Transverse colon (tissue), 4 donors: ENCODE measurements around the gene KCTD14. TPM values are rescaled to one million over a fixed set of nuclear protein-coding genes. Genes with fewer than 3 reads are reported as not detected.
A peak's percentile ranks its signal among the peaks of the same experiment; 100 is the strongest.

Experiments
- DNase-seq: peaks from one replicate; pipeline ENCODE4 v3.0.0-alpha.2; 2019
- H3K27ac ChIP-seq, 4 donors: fragments of 200-600 bp; sonication (generic); 2 replicates each; pipeline ENCODE4 v1.5.1; 2016 to 2018; ENCODE audit warnings: inconsistent platforms in 4 of 4
- H3K27me3 ChIP-seq: fragments of 200-600 bp; sonication (generic); 2 replicates; pipeline ENCODE4 v1.5.1; 2017; ENCODE audit warnings: inconsistent platforms
- H3K36me3 ChIP-seq, 4 donors: fragments of 200-600 bp; sonication (generic); 2 replicates each; pipeline ENCODE4 v1.5.1; 2017 to 2019; ENCODE audit warnings: inconsistent platforms in 4 of 4
- H3K4me1 ChIP-seq, 4 donors: fragments of 200-600 bp; sonication (generic); 2 replicates each; pipeline ENCODE4 v1.5.1; 2017 to 2020; ENCODE audit warnings: inconsistent platforms in 4 of 4
- H3K4me3 ChIP-seq, 4 donors: fragments of 200-600 bp; sonication (generic); 1 replicate in 1 of 4; 2 replicates in 3 of 4; pipeline versions ENCODE4 v1.5.1 to v1.6.1; 2017 to 2019; ENCODE audit warnings: inconsistent platforms in 4 of 4
- H3K9me3 ChIP-seq, 2 donors: fragments of 200-600 bp; sonication (generic); 2 replicates each; pipeline ENCODE4 v1.5.1; 2017 to 2019; ENCODE audit warnings: inconsistent platforms in 2 of 2
- CTCF ChIP-seq, 5 experiments: fragments of 200-600 bp in 3 of 5; fragments of 450-650 bp in 2 of 5; sonication (generic) in 3 of 5; IDR thresholded peaks; 1 replicate in 2 of 5; 2 replicates in 3 of 5; pipeline ENCODE4 v1.5.1; 2016 to 2017; ENCODE audit warnings: antibody characterized with exemption in 5 of 5, inconsistent platforms in 3 of 5, mild to moderate bottlenecking in 2 of 5, moderate library complexity in 1 of 5
- EP300 ChIP-seq: sonication (generic); formaldehyde crosslinking; IDR thresholded peaks from one replicate; pipeline ENCODE4 v1.6.1; 2017; ENCODE audit warnings: antibody characterized with exemption, low read depth
- POLR2A ChIP-seq: fragments of 450-650 bp; IDR thresholded peaks from one replicate; pipeline ENCODE4 v1.6.1; 2016; ENCODE audit warnings: antibody characterized with exemption, mild to moderate bottlenecking, moderate library complexity
- POLR2AphosphoS5 ChIP-seq, 3 donors: sonication (generic); formaldehyde crosslinking; IDR thresholded peaks; one replicate each; pipeline ENCODE4 v1.6.1; 2016; ENCODE audit warnings: antibody characterized with exemption in 3 of 3
- WGBS, 2 donors: methylation state at CpG; one replicate each; pipeline ENCODE4 v1.1.5; 2018; ENCODE audit warnings: low coverage in 1 of 2; 5-methylcytosine and 5-hydroxymethylcytosine counted together
- in situ Hi-C, 4 donors: fragments of 200-750 bp; cut with MboI; loops; one replicate each; pipeline versions ENCODE4 v1.15.0 to v1.15.1; 2017; ENCODE audit warnings: low sequenced_read_pairs in 3 of 4, low pct_ligation_motif_present in 1 of 4, low pct_unique_long_range_greater_than_20kb in 1 of 4
- intact Hi-C: fragments of 100-400 bp; cut with DNase I; formaldehyde crosslinking; loops from one replicate; pipeline ENCODE4 v1.15.1; 2023; ENCODE audit warnings: low total_unique reads
- total RNA-seq, 4 donors: library from RNA; depleted of rRNA; stranded (reverse); fragments of >200 nt; gene quantifications; one replicate each; pipeline ENCODE4 v1.1.0, GENCODE V29; 2016

KCTD14 gene
- total RNA-seq, 4 donors from 2014 or later = 1.2 to 8.6 (median 5.1) TPM

- Histone ChIP-seq H3K27ac (no peak overlapping the region), H3K4me3 (no peak overlapping the region), H3K36me3 (no peaks in the 10 kb centered on the region), H3K9me3 (no peaks in the 10 kb centered on the region), H3K4me1 (no peaks in the 10 kb centered on the region), H3K27me3 (no peaks in the 10 kb centered on the region)
- TF ChIP-seq POLR2AphosphoS5 (IDR thresholded peaks at IDR 0.05) (no peak), EP300 (no peak), POLR2A (no peak), CTCF (IDR thresholded peaks at IDR 0.05) (no peak)
- in situ Hi-C loops (no loop called here), intact Hi-C loops (no loop called here)
- DNase-seq = no peak
- 93 to 100% methylated on average over 1 of the region's 1 CpG for WGBS, 2 donors
Observed at GRCh38 chr11:78010304-78010703, 12.8 kb downstream of the KCTD14 start.

- WGBS, 2 donors = 98 to 100% methylated on average over 2 of the region's 2 CpGs
- no peak for DNase-seq
- H3K9me3 ChIP-seq = no peaks in the 10 kb centered on the region
- TF ChIP-seq POLR2AphosphoS5 (IDR thresholded peaks at IDR 0.05) = no peak
- no peak for TF ChIP-seq POLR2A
- TF ChIP-seq CTCF (IDR thresholded peaks at IDR 0.05) = no peak
- TF ChIP-seq EP300 = no peak
- no peaks in the 10 kb centered on the region for H3K27me3 ChIP-seq
- H3K27ac ChIP-seq = no peak overlapping the region
- no peak overlapping the region for H3K4me3 ChIP-seq
- intact Hi-C loops = no loop called here
- H3K4me1 ChIP-seq = no peaks in the 10 kb centered on the region
- H3K36me3 ChIP-seq = no peaks in the 10 kb centered on the region
- in situ Hi-C loops = no loop called here
Observed at GRCh38 chr11:78009062-78009461, 14.0 kb downstream of the KCTD14 start.

- H3K4me1 ChIP-seq = peaks cover 2 to 4% (median 4%) of the 10 kb centered on the region in 4 donors
- WGBS, 2 donors = 0% methylated on average over 1 of the region's 1 CpG; no CpG with 5 or more reads in 1 of the 2 donors
- in situ Hi-C loops = no loop called here
- no peaks in the 10 kb centered on the region for H3K36me3 ChIP-seq
- peak; percentile 23 for DNase-seq
- TF ChIP-seq EP300 (no peak), POLR2AphosphoS5 (IDR thresholded peaks at IDR 0.05) (no peak), CTCF (IDR thresholded peaks at IDR 0.05) (peak; percentile 45 to 68 (median 58)), POLR2A (no peak)
- no peak overlapping the region for H3K4me3 ChIP-seq
- no peaks in the 10 kb centered on the region for H3K9me3 ChIP-seq
- H3K27me3 ChIP-seq = no peaks in the 10 kb centered on the region
- intact Hi-C loops = no loop called here
- H3K27ac ChIP-seq = no peak overlapping the region
Observed at GRCh38 chr11:78000193-78000592, 22.9 kb downstream of the KCTD14 start.

GRCh38 chr11:77999446-78000030 lies 23.5 kb downstream of the KCTD14 start:
- intact Hi-C loops (no loop called here), in situ Hi-C loops (loop anchor here in 1 of 4 donors (10.0 kb wide), 1 partner anchor 175 kb away; the partner anchor contains the start of genes AAMDC and RSF1)
- WGBS, 2 donors = 80 to 100% methylated on average over 1 of the region's 1 CpG
- Histone ChIP-seq H3K9me3 (no peaks in the 10 kb centered on the region), H3K27ac (no peak overlapping the region), H3K36me3 (no peaks in the 10 kb centered on the region), H3K4me3 (no peak overlapping the region), H3K27me3 (no peaks in the 10 kb centered on the region), H3K4me1 (peaks cover 3 to 7% (median 7%) of the 10 kb centered on the region in 4 donors)
- no peak for DNase-seq
- TF ChIP-seq CTCF (IDR thresholded peaks at IDR 0.05) (no peak), POLR2AphosphoS5 (IDR thresholded peaks at IDR 0.05) (no peak), EP300 (no peak), POLR2A (no peak)
